Endothelial cell of hepatic sinusoid (primary cell): ENCODE measurements around the gene EPHA10.

ENCODE experiments used
- in situ Hi-C: cut with HindIII; loops from 2 replicates; pipeline ENCODE4 v1.10.0; 2017; ENCODE audit warnings: low sequenced_read_pairs

EPHA10 gene

DNA sequence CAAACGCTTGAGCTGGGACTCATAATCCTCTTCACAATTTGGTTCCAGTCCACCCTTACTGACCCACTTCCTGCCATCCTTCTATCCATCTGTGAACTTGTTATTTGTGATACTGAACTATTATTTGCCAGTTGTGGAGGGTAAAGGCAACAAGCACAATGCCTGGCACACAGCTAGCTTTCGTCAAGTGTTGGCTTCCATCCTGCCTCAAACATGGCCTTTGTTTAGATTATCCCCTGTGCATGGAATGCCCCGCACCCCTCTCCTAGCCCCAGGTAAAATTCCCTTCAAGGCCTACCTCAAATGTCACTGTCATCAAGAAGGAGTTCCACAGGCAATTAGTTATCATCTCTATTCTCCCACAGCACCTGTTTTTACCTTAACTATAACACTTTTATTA, 84.0 kb downstream of the EPHA10 start:
- in situ Hi-C loops, result loop anchor here (5.0 kb wide), 1 partner anchor 84 kb away; the partner anchor contains the start of gene GNL2

DNA sequence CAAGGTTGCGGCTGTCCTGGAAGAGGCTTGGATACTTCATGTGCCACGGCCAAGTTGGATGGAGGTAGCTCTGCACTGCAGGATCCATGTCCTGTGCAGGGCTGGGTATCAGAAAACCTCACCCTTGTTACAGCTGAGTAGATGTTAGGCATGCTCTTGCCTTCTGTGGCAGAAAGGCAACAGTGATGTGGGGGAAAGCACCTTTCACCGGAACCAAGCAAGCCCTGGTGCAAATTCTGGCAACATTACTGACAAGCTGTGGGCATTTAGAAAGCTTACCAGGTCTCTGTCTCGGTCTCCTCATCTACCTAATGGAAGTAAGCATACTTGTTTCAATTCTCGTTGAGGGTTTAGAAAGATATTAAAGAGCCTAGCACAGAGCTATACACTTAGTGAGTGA, 87.1 kb downstream of the EPHA10 start:
- in situ Hi-C loops, result loop anchor here (5.0 kb wide), 1 partner anchor 236 kb away; no protein-coding TSS in a partner anchor

DNA sequence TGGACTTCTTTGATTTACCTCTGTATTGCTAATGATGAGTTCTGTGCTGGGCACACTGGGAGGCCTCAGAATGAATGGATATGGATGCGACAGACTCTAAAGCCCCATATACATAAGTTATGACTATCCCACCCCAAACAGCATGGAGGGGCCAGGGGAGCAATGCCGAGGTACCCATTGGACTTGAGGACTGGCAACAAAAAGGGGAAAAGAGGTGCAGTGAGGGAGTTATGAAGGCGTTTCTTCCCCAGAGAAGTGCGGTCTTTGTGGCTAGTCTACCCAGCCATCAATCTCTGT, 87.8 kb downstream of the EPHA10 start:
- in situ Hi-C loops, result loop anchor here (5.0 kb wide), 1 partner anchor 235 kb away; no protein-coding TSS in a partner anchor

DNA sequence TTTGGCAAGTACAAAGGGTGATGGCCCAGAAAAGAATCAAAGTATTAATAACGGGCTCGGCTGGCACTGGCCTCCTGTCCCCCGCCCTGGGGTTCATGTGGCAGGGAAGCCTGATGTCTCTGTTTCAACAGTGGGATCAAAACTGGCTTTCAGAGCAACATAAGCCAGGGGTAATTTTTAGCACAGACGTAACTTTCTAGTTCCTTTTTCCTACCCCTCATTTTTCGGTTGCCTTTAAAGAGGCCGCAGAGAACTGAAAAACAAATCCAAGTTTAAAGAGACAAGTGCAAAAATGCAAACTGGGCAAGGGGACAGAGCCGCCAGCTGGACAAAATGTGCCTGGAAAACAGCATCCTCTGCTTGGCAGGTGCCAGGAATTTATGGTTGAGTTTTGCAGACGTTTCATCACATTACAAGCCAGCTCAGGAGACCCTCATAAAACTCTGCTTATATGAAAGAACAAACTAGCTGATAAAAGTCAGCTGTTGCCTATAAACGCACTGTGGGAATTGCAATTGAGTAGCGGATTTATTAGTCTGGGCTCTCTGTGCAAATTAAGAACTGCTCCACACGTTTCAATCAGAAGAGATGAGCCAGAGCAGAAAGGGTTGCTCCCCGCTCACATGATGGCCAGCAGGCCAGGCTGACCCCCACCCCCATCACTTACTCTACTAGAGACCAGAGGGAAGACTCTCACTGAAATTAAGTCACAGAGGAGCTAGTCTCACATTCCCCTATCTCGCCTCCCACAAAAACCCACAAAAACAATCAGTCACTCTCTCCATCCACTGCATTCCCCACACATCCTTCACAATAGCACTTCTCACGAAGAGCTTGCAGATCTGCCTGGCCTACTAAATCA, 88.4 kb downstream of the EPHA10 start:
- in situ Hi-C loops, result loop anchor here (5.0 kb wide), 1 partner anchor 234 kb away; no protein-coding TSS in a partner anchor

DNA sequence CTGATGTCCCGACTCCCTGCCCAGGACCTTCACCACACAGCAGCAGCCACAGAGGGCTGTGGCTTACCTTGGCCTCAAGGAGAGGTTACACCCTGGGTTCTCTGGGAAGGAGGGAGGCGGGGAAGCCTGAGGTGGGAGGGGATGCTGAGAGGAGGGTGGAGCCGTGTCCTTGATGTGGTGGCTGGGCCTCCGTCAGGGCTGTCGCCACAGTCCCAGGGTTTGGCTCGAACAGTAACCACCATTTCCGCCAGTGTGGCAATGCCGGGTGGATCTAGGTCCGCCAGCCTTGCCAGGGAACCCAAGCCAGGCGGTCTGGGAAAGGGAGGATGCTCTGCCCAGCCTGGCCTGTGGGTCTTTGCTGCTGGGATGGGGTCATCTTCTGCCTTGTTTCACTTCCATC, 91.0 kb downstream of the EPHA10 start:
- in situ Hi-C loops, result no loop called here

DNA sequence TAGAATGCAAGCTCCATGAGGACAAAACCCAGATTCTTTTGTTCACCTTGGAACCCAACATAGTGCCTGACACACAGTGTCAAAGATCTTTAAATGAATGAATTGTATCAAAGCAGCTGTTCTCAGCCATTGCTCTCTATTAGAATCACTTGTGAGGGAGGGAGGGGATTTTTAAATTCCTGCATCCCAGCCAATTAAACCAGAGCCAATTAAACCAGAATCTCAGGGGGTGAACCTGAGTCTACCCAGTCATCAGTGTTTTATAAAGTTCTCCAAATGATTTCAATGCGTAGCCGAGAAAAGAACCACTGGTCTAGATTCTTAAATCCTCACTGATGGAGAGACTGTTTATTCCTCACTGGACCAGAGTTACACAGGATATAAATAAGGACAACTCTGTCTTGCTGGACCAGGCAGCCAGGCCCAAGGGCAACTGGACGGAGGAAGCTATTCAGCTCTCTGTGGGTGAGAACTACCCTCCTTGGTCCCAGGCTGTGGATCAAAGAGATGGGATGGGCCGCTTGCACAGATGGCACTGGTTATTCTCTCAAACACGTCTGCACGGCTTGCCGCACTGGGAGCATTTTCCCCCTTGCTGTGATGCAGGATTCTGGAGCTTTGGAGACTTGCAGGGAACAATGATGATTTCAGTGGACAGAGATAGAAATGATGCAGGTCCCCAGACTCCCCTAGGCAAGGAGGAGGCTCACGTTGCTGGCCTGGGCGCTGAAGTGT, 92.6 kb downstream of the EPHA10 start:
- in situ Hi-C loops, result no loop called here

DNA sequence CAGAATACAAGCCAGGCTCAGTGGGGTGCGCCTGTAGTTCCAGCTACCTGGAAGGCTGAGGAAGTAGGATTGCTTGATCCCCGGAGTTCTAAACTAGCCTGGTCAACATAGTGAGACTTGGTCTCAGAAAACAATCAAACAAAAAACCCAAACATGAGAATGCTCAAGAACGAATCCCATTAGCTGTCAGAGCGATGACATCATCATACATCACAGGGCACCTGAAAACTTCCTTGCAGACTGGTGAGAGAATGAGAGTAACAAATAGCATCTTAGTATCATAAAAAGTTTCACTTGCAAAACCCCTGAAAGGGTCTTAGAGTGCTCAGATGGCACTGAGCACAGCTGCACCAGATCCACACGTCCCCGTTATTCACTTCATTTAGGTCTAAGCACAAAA, 93.7 kb downstream of the EPHA10 start:
- in situ Hi-C loops, result no loop called here

DNA sequence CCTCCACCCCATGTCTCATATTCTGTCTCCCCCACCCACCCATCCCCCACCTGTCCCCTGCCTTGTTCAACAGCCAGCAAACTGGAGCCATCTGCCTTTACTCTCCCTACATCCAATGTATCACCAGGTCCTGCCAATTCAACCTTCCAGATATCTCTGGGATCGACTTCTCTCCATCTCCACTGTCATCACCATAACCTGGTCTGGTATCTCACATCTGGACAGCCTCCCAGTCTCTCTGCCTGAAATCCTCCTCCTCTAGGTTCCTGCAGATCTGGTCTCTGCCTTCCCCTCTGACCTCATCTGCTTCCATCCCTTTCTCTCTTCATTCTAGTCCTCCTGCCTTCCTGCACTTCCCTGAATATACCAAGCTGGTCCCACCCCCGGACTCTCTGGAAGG, 94.8 kb downstream of the EPHA10 start:
- in situ Hi-C loops, result no loop called here

DNA sequence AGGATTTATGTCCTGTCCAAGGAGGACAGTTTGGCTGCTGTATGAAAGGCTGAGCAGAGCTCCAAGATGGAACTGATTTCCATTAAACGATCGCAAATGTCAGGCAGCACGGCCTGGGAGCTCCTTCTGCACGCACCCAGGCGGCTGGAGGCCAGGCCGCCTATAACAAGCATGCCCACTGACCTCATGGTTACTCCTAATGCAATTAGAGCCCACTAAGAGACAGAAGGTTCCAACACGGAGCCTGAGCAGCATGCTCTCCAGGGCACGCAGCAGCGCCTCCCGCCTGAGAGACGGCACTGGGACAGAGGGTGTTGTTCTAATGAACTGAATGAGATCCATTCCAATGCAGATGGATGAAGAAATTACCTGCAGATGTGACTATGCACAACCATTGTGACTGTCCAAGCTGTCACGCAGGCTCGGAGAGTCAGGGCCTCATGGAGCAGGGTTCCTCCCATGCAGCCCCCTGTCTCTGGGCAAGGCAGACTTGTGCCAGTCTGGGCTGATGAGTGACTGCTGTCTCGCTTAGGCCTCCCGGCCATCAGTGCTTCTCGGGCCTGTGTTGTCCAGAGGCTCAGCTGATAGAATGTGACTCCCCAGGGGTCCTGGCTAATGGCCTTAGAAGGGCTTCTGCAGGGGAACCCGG, 97.8 kb downstream of the EPHA10 start:
- in situ Hi-C loops, result no loop called here

DNA sequence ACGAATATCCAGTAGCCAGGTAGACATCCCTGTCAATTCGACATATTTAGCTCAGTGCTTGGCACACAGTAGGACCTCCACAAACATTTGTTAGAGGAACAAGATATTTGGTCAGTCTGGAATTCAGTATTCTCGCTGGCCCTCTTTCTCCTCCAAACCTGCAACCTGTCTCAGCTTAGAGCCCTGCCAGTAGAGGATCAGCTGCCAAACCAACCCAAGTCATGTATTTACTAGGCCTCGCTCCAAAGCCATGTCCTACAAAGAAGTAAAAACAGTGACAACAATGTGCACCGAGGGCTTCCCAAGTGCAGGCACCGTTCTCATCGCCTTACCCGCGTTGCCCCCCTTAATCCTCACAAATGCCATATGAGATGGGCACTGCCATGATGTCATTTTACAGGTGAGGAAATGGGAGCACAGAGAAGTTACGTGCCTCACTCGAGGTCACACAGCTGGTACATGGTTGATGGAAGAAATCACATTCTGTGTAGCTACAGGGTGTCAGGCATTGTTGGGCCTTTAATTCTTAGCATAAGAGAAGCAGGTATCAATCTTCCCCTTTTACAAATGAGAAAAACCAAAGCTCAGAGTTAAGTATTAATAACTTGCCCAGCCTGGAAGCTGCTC, 98.6 kb downstream of the EPHA10 start:
- in situ Hi-C loops, result no loop called here
